HepG2 (cell line): ENCODE results near the gene NEURL1B. TPM values are rescaled to one million over a fixed set of nuclear protein-coding genes. Genes with fewer than 3 reads are reported as not detected.

Experiments
- ATAC-seq: fragments of 200-7000 bp; cut with Tn5 transposase; 3 replicates; pipeline ENCODE4 v1.9.1; 2020; ENCODE audit warnings: mild to moderate bottlenecking, moderate library complexity
- BruUV-seq: library from RNA; stranded (reverse); fragments of 400-500 nt; replicated peaks from 2 replicates; lab custom pipeline; 2021; lab: Mats Ljungman, UMichigan
- CTCF ChIA-PET: fragments of 300-600 bp; formaldehyde crosslinking; extraction: SDS; loops from one replicate; lab custom pipeline; 2021; ENCODE audit warnings: low total read pairs, inconsistent platforms, low intra/inter-chr PET ratio; lab: Yijun Ruan, JAX
- POLR2A ChIA-PET: fragments of 350-600 bp; sonication (Branson Sonifier 250); formaldehyde crosslinking; loops from one replicate; lab custom pipeline; 2020; ENCODE audit warnings: antibody characterized with exemption, inconsistent platforms; lab: Yijun Ruan, JAX
- DNase-seq: peaks from one replicate; pipeline ENCODE4 v3.0.0-alpha.2; 2015; ENCODE audit warnings: low spot score
- FAIRE-seq: peaks from 3 replicates; lab custom pipeline; 2011; peaks lifted over from hg19 to GRCh38; lab: Jason Lieb, UNC
- H2AFZ ChIP-seq: one replicate; pipeline ENCODE4 v1.6.1; 2011; ENCODE audit warnings: low read length, inconsistent platforms
- H3K27ac ChIP-seq: fragments of 300-600 bp; 3 replicates; pipeline ENCODE4 v1.8.0; 2011; ENCODE audit warnings: mixed run types, mild to moderate bottlenecking, mixed read lengths, low read length, inconsistent platforms; ENCODE audit not compliant: insufficient read depth; ENCODE audit errors: extremely low read length
- H3K27me3 ChIP-seq, 2 experiments: fragments of 200-600 bp in 1 of 2; 2 replicates in 1 of 2; 3 replicates in 1 of 2; pipeline versions ENCODE4 v1.6.0 to v1.8.0; 2011; ENCODE audit warnings: low read length in 2 of 2, mild to moderate bottlenecking in 2 of 2, moderate library complexity in 2 of 2, inconsistent platforms in 1 of 2; ENCODE audit not compliant: insufficient read depth in 2 of 2, control insufficient read depth in 1 of 2
- H3K36me3 ChIP-seq, 2 experiments: fragments of 200-600 bp in 1 of 2; replicated peaks in 1 of 2; 2 replicates in 1 of 2; 3 replicates in 1 of 2; pipeline versions ENCODE4 v1.5.1 to v1.8.0; 2011; ENCODE audit warnings: low read length in 2 of 2, inconsistent platforms in 1 of 2; ENCODE audit not compliant: insufficient read depth in 2 of 2, control insufficient read depth in 1 of 2
- H3K4me1 ChIP-seq: 2 replicates; pipeline ENCODE4 v1.5.1; 2012; ENCODE audit warnings: low read length, inconsistent platforms; ENCODE audit not compliant: insufficient read depth
- H3K4me2 ChIP-seq: 2 replicates; pipeline ENCODE4 v1.6.0; 2011; ENCODE audit warnings: low read depth, low read length, inconsistent platforms
- H3K4me3 ChIP-seq, 3 experiments: fragments of 200-600 bp in 1 of 3; sonication (generic), shearing (Covaris generic) in 1 of 3; replicated peaks in 1 of 3; 2 replicates each; pipeline ENCODE4 v1.5.1; 2011 to 2016; ENCODE audit warnings: low read length in 3 of 3, inconsistent platforms in 2 of 3, low read depth in 2 of 3, mild to moderate bottlenecking in 2 of 3, control low read depth in 1 of 3, mixed read lengths in 1 of 3; ENCODE audit not compliant: insufficient read depth in 1 of 3
- H3K79me2 ChIP-seq: one replicate; pipeline ENCODE4 v1.6.1; 2011; ENCODE audit warnings: low read length, inconsistent platforms; ENCODE audit not compliant: insufficient read depth
- H3K9ac ChIP-seq: 2 replicates; pipeline ENCODE4 v1.6.0; 2011; ENCODE audit warnings: mild to moderate bottlenecking, low read depth, low read length, inconsistent platforms; ENCODE audit not compliant: insufficient read depth
- H3K9me3 ChIP-seq: 2 replicates; pipeline ENCODE4 v1.5.1; 2012; ENCODE audit warnings: mild to moderate bottlenecking, low read length
- H4K20me1 ChIP-seq: 2 replicates; pipeline ENCODE4 v1.6.0; 2011; ENCODE audit warnings: inconsistent platforms, mild to moderate bottlenecking, low read length, moderate library complexity; ENCODE audit not compliant: insufficient read depth
- GATAD2A ChIP-seq: IDR thresholded peaks from 2 replicates; pipeline ENCODE4 v1.6.1; 2016
- GMEB1 ChIP-seq: sonication (generic); formaldehyde crosslinking; IDR thresholded peaks from 2 replicates; pipeline ENCODE4 v1.5.1; 2020; ENCODE audit warnings: missing genetic modification reagents, mild to moderate bottlenecking, borderline replicate concordance
- THAP9 ChIP-seq: sonication (generic); formaldehyde crosslinking; IDR thresholded peaks from 2 replicates; pipeline ENCODE4; 2020; ENCODE audit warnings: missing genetic modification reagents, mild to moderate bottlenecking, borderline replicate concordance
- ZNF768 ChIP-seq: sonication (generic); formaldehyde crosslinking; IDR thresholded peaks from 2 replicates; pipeline ENCODE4 v1.4.0; 2020; ENCODE audit warnings: missing genetic modification reagents
- ZNF788 ChIP-seq: sonication (generic); formaldehyde crosslinking; IDR thresholded peaks from 2 replicates; pipeline ENCODE4 v1.5.0; 2020; ENCODE audit warnings: mild to moderate bottlenecking, missing genetic modification reagents, borderline replicate concordance
- WGBS: methylation state at CpG from one replicate; pipeline ENCODE4 v1.1.6; 2017; ENCODE audit warnings: low lambda C conversion rate; 5-methylcytosine and 5-hydroxymethylcytosine counted together
- in situ Hi-C: cut with HindIII; loops from 2 replicates; pipeline ENCODE4 v1.10.0; 2017; ENCODE audit warnings: low pct_unique_long_range_greater_than_20kb; ENCODE audit not compliant: extremely low pct_ligation_motif_present
- intact Hi-C: fragments of 100-400 bp; cut with micrococcal nuclease; formaldehyde crosslinking; loops from one replicate; pipeline ENCODE4 v1.10.0; 2022; ENCODE audit not compliant: unreplicated experiment
- polyA plus RNA-seq, 8 experiments: library from polyadenylated mRNA; depleted of rRNA in 3 of 8; stranded (reverse) in 7 of 8; unstranded in 1 of 8; fragments of >200 nt; fragmentation: Illumina TruSeq in 4 of 8; extraction: Trizol in 4 of 8; gene quantifications; 2 replicates each; pipeline versions ENCODE4 v1.2.1 to v1.2.3, GENCODE V29; 2011 to 2016; ENCODE audit warnings: low read depth in 4 of 8, missing spikeins in 1 of 8, mixed read lengths in 1 of 8; ENCODE audit not compliant: insufficient read depth in 1 of 8
- total RNA-seq, 5 experiments: library from RNA; depleted of rRNA; stranded (reverse); fragments of >200 nt; fragmentation: Illumina TruSeq; extraction: Trizol; gene quantifications; 2 replicates each; pipeline ENCODE4 v1.2.3, GENCODE V29; 2016; ENCODE audit warnings: low read depth in 1 of 5

Gene NEURL1B
- total and polyA plus RNA-seq, 2 of the 13 experiments (the other 11 are each of a cell fraction or from before 2014, with no cell fraction given): 0.09 to 0.13 TPM

- TF ChIP-seq THAP9 (CRISPR knock-in tag): no peak
- TF ChIP-seq GMEB1 (CRISPR knock-in tag): no peak
- no peak for TF ChIP-seq ZNF788 (CRISPR knock-in tag)
Measured at GRCh38 chr5:172617817-172618216, 23.2 kb upstream of the NEURL1B start (continued).

- ChIA-PET CTCF (no interaction called here), POLR2A (no interaction called here)
- no peak overlapping the region for H2AFZ ChIP-seq
- no peaks in the 10 kb centered on the region for H3K36me3 ChIP-seq
- WGBS: 73% methylated on average over 8 of the region's 12 CpGs
- no TSS peak for BruUV-seq
- no peaks in the 10 kb centered on the region for H3K9me3 ChIP-seq
- peaks cover 5 to 54% of the 10 kb centered on the region in 2 experiments; a peak in 4 of 5 replicates for H3K27me3 ChIP-seq
- no peaks in the 10 kb centered on the region for H3K79me2 ChIP-seq
- DNase-seq (no peak), FAIRE-seq (no peak), ATAC-seq (no peak)
- H3K4me3 ChIP-seq: no peak overlapping the region
- no peaks in the 10 kb centered on the region for H4K20me1 ChIP-seq
- H3K9ac ChIP-seq: no peak overlapping the region
- H3K4me2 ChIP-seq: no peak overlapping the region
- H3K4me1 ChIP-seq: 0 out of 2 replicates have a peak, but pooled peaks cover 7% of the 10 kb centered on the region
- intact Hi-C loops (no loop called here), in situ Hi-C loops (no loop called here)
- no peak overlapping the region for H3K27ac ChIP-seq
- TF ChIP-seq GATAD2A (CRISPR knock-in tag): no peak
- TF ChIP-seq ZNF768 (CRISPR knock-in tag): peak; percentile 87
Measured at GRCh38 chr5:172618574-172619365, 22.3 kb upstream of the NEURL1B start.
